MCF 10A (cell line): Measurements from ENCODE around the gene NDST3. TPM values are rescaled to one million over a fixed set of nuclear protein-coding genes. Genes with fewer than 3 reads are reported as not detected.

ENCODE experiments used
- BruUV-seq: library from RNA; stranded (reverse); fragments of 400-500 nt; replicated peaks from 2 replicates; lab custom pipeline; 2021; lab: Mats Ljungman, UMichigan
- CTCF ChIA-PET: fragments of 300-600 bp; sonication (Branson Sonifier 250); formaldehyde crosslinking; extraction: SDS; loops from one replicate; lab custom pipeline; 2021; ENCODE audit warnings: antibody characterized with exemption, inconsistent platforms; lab: Yijun Ruan, JAX
- POLR2A ChIA-PET: fragments of 300-600, 350-650 bp; sonication (Branson Sonifier 250); formaldehyde crosslinking; extraction: SDS; loops from one replicate; lab custom pipeline; 2020; ENCODE audit warnings: antibody characterized with exemption, inconsistent platforms; lab: Yijun Ruan, JAX
- DNase-seq: peaks from one replicate; pipeline ENCODE4 v3.0.0-alpha.2; 2018; ENCODE audit not compliant: unreplicated experiment
- H3K27ac Mint-ChIP-seq: one replicate; pipeline ENCODE4 v1.8.0; 2022; ENCODE audit warnings: mild to moderate bottlenecking, low read depth, mixed read lengths; ENCODE audit not compliant: unreplicated experiment
- H3K27me3 Mint-ChIP-seq: one replicate; pipeline ENCODE4 v1.8.0; 2022; ENCODE audit warnings: mixed read lengths; ENCODE audit not compliant: insufficient read depth, unreplicated experiment
- H3K36me3 Mint-ChIP-seq: one replicate; pipeline ENCODE4 v1.8.0; 2022; ENCODE audit warnings: mild to moderate bottlenecking, moderate library complexity, mixed read lengths; ENCODE audit not compliant: insufficient read depth, unreplicated experiment
- H3K4me1 Mint-ChIP-seq: one replicate; pipeline ENCODE4 v1.8.0; 2022; ENCODE audit warnings: mixed read lengths; ENCODE audit not compliant: insufficient read depth, unreplicated experiment
- H3K4me3 Mint-ChIP-seq: one replicate; pipeline ENCODE4 v1.8.0; 2022; ENCODE audit warnings: mild to moderate bottlenecking, moderate library complexity, mixed read lengths; ENCODE audit not compliant: unreplicated experiment
- H3K9me3 Mint-ChIP-seq: one replicate; pipeline ENCODE4 v1.8.0; 2022; ENCODE audit warnings: mixed read lengths; ENCODE audit not compliant: unreplicated experiment
- intact Hi-C: fragments of 100-400 bp; cut with micrococcal nuclease; formaldehyde crosslinking; loops from 2 replicates; pipeline ENCODE4 v1.14.1; 2022
- total RNA-seq: library from RNA; stranded (reverse); gene quantifications from 2 replicates; pipeline ENCODE4 v1.2.3, GENCODE V29; 2022
- TF ChIP-seq, protein P1 (sequence below): fragments of 200-600 bp; IDR thresholded peaks from one replicate; pipeline ENCODE4 v1.8.0; 2022; ENCODE audit warnings: antibody characterized with exemption, mild to moderate bottlenecking; ENCODE audit not compliant: unreplicated experiment

The NDST3 gene
- total RNA-seq, 1 experiment from 2014 or later, result not detected

DNA sequence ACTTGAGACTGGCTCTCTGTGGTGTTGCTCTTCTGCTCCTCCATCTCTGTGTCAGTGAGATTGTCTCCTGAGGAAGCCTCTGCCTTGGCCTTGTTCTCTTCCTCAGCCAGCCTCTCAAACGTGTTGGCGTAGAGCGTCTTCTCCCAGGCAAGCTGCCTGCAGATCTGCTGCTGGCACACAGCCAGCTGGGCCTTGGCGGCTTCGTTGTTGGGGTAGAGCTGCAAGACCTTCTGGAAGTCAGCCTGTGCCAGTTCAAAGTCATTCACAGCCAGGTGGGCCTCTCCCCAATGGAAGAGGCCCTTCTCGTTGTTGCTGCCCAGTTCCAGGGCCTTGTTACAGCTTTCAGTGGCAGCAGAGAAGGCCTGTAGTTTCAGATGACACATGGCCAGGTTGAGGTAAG lies 159.1 kb downstream of the NDST3 start:
- no peak for DNase-seq
- no peak overlapping the region for H3K27ac Mint-ChIP-seq
- TF ChIP-seq, protein P1, sequence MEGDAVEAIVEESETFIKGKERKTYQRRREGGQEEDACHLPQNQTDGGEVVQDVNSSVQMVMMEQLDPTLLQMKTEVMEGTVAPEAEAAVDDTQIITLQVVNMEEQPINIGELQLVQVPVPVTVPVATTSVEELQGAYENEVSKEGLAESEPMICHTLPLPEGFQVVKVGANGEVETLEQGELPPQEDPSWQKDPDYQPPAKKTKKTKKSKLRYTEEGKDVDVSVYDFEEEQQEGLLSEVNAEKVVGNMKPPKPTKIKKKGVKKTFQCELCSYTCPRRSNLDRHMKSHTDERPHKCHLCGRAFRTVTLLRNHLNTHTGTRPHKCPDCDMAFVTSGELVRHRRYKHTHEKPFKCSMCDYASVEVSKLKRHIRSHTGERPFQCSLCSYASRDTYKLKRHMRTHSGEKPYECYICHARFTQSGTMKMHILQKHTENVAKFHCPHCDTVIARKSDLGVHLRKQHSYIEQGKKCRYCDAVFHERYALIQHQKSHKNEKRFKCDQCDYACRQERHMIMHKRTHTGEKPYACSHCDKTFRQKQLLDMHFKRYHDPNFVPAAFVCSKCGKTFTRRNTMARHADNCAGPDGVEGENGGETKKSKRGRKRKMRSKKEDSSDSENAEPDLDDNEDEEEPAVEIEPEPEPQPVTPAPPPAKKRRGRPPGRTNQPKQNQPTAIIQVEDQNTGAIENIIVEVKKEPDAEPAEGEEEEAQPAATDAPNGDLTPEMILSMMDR, result no peak
- no peaks in the 10 kb centered on the region for H3K36me3 Mint-ChIP-seq
- ChIA-PET POLR2A (no interaction called here), CTCF (no interaction called here)
- no peaks in the 10 kb centered on the region for H3K4me1 Mint-ChIP-seq
- peaks cover 15% of the 10 kb centered on the region for H3K9me3 Mint-ChIP-seq
- no TSS peak for BruUV-seq
- intact Hi-C loops, result no loop called here
- no peaks in the 10 kb centered on the region for H3K27me3 Mint-ChIP-seq
- no peak overlapping the region for H3K4me3 Mint-ChIP-seq

DNA sequence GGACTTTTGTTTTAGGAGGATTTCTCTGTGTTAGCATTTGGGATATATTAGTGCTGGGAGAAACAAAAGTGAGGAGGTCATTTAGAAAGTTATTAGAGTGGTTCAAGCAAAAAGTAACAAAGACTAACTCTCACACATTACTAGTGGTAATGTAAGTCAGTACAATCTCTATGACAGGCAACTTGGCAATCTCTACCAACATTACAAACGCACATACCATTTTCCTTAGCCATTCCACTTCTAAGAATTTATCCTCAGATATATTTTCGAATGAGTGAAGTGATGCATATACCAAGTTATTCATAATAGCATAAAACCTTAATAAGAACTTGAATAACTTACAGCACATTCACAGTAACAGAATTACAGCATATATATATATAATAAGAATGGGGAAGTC lies 172.3 kb downstream of the NDST3 start:
- intact Hi-C loops, result no loop called here
- H3K36me3 Mint-ChIP-seq, result no peaks in the 10 kb centered on the region
- ChIA-PET POLR2A (no interaction called here), CTCF (no interaction called here)
- H3K4me3 Mint-ChIP-seq, result no peak overlapping the region
- no TSS peak for BruUV-seq
- H3K27ac Mint-ChIP-seq, result no peak overlapping the region
- peaks cover 5% of the 10 kb centered on the region for H3K4me1 Mint-ChIP-seq
- DNase-seq, result no peak
- peaks cover 9% of the 10 kb centered on the region for H3K9me3 Mint-ChIP-seq
- H3K27me3 Mint-ChIP-seq, result no peaks in the 10 kb centered on the region
- TF ChIP-seq, protein P1, result no peak

DNA sequence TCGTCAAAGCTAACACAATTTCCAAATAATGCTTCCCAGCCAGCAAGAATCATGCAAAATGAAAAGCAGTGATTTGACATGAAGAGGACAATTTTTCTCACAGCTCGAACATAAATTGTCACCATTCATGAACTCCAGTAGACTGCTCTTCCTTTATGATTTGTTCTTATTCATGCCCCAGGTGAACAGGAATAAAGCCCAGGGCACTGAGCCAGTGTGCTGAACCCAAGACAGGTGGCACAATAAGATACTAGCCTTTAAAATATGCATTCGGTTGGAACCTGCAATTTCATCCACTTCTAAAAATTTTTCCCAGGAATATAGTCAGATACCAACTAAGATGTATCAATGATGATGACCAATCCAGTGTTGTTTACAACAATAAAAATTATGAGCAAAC lies 178.8 kb downstream of the NDST3 start:
- ChIA-PET POLR2A (no interaction called here), CTCF (interaction anchor here (0.9 to 2.3 kb wide), 2 partner anchors 11 to 13 kb away, joined by 3 to 9 read pairs; no protein-coding TSS in a partner anchor)
- no peaks in the 10 kb centered on the region for H3K36me3 Mint-ChIP-seq
- no peak overlapping the region for H3K27ac Mint-ChIP-seq
- intact Hi-C loops, result no loop called here
- H3K4me1 Mint-ChIP-seq, result peaks cover 5% of the 10 kb centered on the region
- DNase-seq, result no peak
- H3K4me3 Mint-ChIP-seq, result no peak overlapping the region
- H3K27me3 Mint-ChIP-seq, result no peaks in the 10 kb centered on the region
- TF ChIP-seq, protein P1, result no peak
- no peaks in the 10 kb centered on the region for H3K9me3 Mint-ChIP-seq
- BruUV-seq, result no TSS peak

DNA sequence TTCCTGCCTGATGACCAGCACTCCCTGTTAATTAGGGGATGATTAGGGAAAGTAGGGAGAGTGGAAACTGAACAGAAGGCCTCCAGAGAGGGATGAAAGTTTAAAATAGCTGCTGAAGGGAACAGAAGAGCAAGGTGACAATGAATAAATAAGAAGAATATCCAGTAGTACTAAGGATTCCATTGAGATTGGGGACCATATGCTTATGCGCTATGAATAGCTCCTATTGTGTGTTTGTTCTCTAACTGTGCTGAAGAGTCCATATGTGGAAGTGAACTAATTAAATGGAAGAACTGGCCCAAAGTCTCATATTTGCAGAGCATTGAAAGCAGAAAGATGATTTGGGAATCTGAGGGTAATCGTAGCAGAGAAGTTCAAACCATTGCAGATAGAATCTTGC lies 181.5 kb downstream of the NDST3 start:
- Mint-ChIP-seq H3K27me3 (no peaks in the 10 kb centered on the region), H3K27ac (no peak overlapping the region), H3K4me1 (no peaks in the 10 kb centered on the region), H3K4me3 (no peak overlapping the region), H3K36me3 (no peaks in the 10 kb centered on the region), H3K9me3 (no peaks in the 10 kb centered on the region)
- intact Hi-C loops, result no loop called here
- no peak for DNase-seq
- TF ChIP-seq, protein P1, result no peak
- POLR2A ChIA-PET, result no interaction called here
- CTCF ChIA-PET, result interaction anchor here (0.6 to 2.6 kb wide), 4 partner anchors 9 to 656 kb away, joined by 3 to 13 read pairs (median 8); no protein-coding TSS in a partner anchor
- no TSS peak for BruUV-seq
